Stimulated activated memory B cell treated with anti-CD40 and anti-IgM and Interleukin-4, amounts not matched to agents 10 μg/mL and 1 μg/mL and 100 μg/mL, for 72 hours (primary cell): ENCODE results near the gene ZNF492.
"Not testable (repeated sequence)": the region's sequence is repeated elsewhere in the genome, so short reads cannot be mapped to it uniquely, and the experiment has no call there.

ENCODE experiments used
- ATAC-seq: fragments of 150-1000 bp; cut with Tn5 transposase; 2 replicates; pipeline ENCODE4 v1.10.0; 2021
- H3K27ac Mint-ChIP-seq: one replicate; pipeline ENCODE4 v1.8.0; 2022; ENCODE audit warnings: mild to moderate bottlenecking, mixed read lengths
- H3K27me3 Mint-ChIP-seq: one replicate; pipeline ENCODE4 v1.8.0; 2022; ENCODE audit warnings: mixed read lengths
- H3K36me3 Mint-ChIP-seq: one replicate; pipeline ENCODE4 v1.8.0; 2022; ENCODE audit warnings: mixed read lengths
- H3K4me1 Mint-ChIP-seq: one replicate; pipeline ENCODE4 v1.8.0; 2022; ENCODE audit warnings: mixed read lengths
- H3K4me3 Mint-ChIP-seq: one replicate; pipeline ENCODE4 v1.8.0; 2022; ENCODE audit warnings: mild to moderate bottlenecking, moderate library complexity, mixed read lengths
- H3K9me3 Mint-ChIP-seq: one replicate; pipeline ENCODE4 v1.8.0; 2022; ENCODE audit warnings: mixed read lengths

ZNF492 gene

DNA sequence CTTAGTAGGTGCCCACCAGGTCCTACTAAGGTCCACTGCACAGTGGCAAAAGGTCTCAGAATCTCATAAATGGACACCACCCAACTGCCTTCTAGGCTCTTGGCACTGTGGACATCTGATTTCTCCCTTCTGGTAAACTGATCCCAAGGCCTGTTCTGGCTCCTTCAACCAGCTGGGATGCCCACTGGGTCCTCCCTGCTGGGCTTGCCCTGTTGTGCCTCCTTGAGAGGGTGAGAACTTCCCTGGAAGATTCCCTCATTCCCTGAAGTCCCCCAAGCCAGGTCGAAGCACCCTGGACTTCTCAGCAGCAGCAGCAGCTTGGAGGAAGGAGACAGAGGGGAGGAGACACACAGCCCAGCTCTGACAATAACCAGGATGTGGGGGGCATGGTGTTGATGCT lies 6.6 kb upstream of the ZNF492 start:
- no peaks in the 10 kb centered on the region for H3K27me3 Mint-ChIP-seq
- H3K4me3 Mint-ChIP-seq = no peak overlapping the region
- H3K36me3 Mint-ChIP-seq = no peaks in the 10 kb centered on the region
- no peaks in the 10 kb centered on the region for H3K4me1 Mint-ChIP-seq
- H3K9me3 Mint-ChIP-seq = peaks cover 6% of the 10 kb centered on the region
- H3K27ac Mint-ChIP-seq = no peak overlapping the region
- no peak for ATAC-seq

- ATAC-seq = no peak
- Mint-ChIP-seq H3K27me3 (no peaks in the 10 kb centered on the region), H3K4me3 (no peak overlapping the region), H3K27ac (no peak overlapping the region), H3K9me3 (peaks cover 6% of the 10 kb centered on the region), H3K36me3 (no peaks in the 10 kb centered on the region), H3K4me1 (no peaks in the 10 kb centered on the region)
These were observed 5.7 kb upstream of the ZNF492 start for GRCh38 chr19:22628401-22628800.

DNA sequence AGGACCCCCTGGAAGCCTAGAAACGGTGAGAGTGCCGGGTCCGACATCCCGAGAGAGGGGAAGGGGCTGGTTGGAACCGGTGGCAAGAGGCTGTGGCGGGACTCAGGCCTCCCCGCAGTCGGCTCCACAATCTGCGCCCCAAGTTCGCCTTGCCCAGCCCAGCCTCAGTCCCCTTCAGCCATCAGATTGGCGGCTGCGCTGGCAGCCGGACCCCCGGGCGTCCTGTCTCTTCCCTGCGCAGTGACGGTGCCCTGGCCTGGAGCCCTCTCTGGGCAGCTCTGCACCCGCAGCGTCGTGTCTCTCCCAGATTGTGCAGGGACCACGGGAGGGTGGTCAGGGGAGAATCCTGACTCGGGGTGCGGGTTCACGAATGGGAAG lies 315 bp downstream of the ZNF492 start:
- H3K4me1 Mint-ChIP-seq = no peaks in the 10 kb centered on the region
- H3K27ac Mint-ChIP-seq = no peak overlapping the region
- no peak for ATAC-seq
- H3K4me3 Mint-ChIP-seq = peak overlapping the region; percentile 89
- no peaks in the 10 kb centered on the region for H3K27me3 Mint-ChIP-seq
- H3K36me3 Mint-ChIP-seq = peaks cover 8% of the 10 kb centered on the region
- peaks cover 5% of the 10 kb centered on the region for H3K9me3 Mint-ChIP-seq

GRCh38 chr19:22685493-22685892 lies 51.4 kb downstream of the ZNF492 start:
- peaks cover 13% of the 10 kb centered on the region for H3K9me3 Mint-ChIP-seq
- not testable (repeated sequence) for H3K4me3 Mint-ChIP-seq, H3K4me1 Mint-ChIP-seq

GRCh38 chr19:22702661-22703060 lies 68.5 kb downstream of the ZNF492 start:
- not testable (repeated sequence) for H3K4me1 Mint-ChIP-seq, ATAC-seq, H3K4me3 Mint-ChIP-seq, H3K27ac Mint-ChIP-seq, H3K27me3 Mint-ChIP-seq, H3K36me3 Mint-ChIP-seq
- H3K9me3 Mint-ChIP-seq = peaks cover 12% of the 10 kb centered on the region

More at GRCh38 chr19:22685493-22685892, 51.4 kb downstream of the ZNF492 start:
- H3K27ac Mint-ChIP-seq, ATAC-seq, H3K36me3 Mint-ChIP-seq, H3K27me3 Mint-ChIP-seq: not testable (repeated sequence)

DNA sequence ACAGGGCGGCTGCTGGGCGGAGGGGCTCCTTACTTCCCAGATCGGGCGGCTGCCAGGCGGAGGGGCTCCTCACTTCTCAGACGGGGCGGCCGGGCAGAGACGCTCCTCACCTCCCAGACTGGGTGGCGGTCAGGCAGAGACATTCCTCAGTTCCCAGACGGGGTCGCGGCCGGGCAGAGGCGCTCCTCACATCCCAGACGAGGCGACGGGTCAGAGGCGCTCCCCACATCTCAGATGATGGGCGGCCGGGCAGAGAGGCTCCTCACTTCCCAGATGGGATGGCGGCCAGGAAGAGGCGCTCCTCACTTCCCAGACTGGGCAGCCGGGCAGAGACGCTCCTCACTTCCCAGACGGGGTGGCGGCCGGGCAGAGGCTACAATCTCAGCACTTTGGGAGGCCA lies 69.0 kb downstream of the ZNF492 start:
- not testable (repeated sequence) for ATAC-seq, H3K4me3 Mint-ChIP-seq, H3K36me3 Mint-ChIP-seq, H3K4me1 Mint-ChIP-seq, H3K27ac Mint-ChIP-seq, H3K27me3 Mint-ChIP-seq
- H3K9me3 Mint-ChIP-seq = peaks cover 11% of the 10 kb centered on the region

DNA sequence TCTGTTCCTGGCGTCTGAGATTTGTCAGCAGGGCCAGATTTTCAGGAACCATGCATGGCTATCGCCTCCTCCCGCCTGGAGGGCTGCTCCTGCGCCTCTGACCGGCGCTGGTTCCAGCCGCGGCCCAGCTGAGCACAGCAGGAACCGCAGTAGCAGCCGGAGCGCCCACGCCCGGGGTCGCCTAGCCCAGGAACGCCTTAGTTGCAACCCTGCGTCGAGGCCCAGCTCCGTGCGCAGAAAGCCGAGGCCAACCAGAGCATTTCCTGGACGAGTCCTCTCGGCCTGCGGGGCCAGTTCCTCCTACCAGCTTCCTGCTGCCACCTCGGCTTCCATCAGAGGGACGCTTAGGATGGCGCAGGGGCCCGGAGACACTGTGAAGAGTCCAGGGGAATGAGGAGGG lies 74.9 kb downstream of the ZNF492 start:
- peaks cover 4% of the 10 kb centered on the region for H3K9me3 Mint-ChIP-seq
- H3K4me3 Mint-ChIP-seq = no peak overlapping the region
- H3K27ac Mint-ChIP-seq = no peak overlapping the region
- no peaks in the 10 kb centered on the region for H3K36me3 Mint-ChIP-seq
- no peaks in the 10 kb centered on the region for H3K27me3 Mint-ChIP-seq
- no peak for ATAC-seq
- no peaks in the 10 kb centered on the region for H3K4me1 Mint-ChIP-seq
